SK-N-SH (cell line): ENCODE measurements around the gene HSPA1A. TPM values are rescaled to one million over a fixed set of nuclear protein-coding genes. Genes with fewer than 3 reads are reported as not detected.

Experiments used
- CTCF ChIA-PET: fragments of 300-600, 350-600 bp; formaldehyde crosslinking; extraction: SDS; loops from one replicate; lab custom pipeline; 2021; lab: Yijun Ruan, JAX
- POLR2A ChIA-PET: fragments of 350-600 bp; sonication (Branson Sonifier 250); formaldehyde crosslinking; extraction: SDS; loops from one replicate; lab custom pipeline; 2020; ENCODE audit warnings: antibody characterized with exemption, inconsistent platforms; lab: Yijun Ruan, JAX
- DNase-seq: peaks from one replicate; pipeline ENCODE4 v3.0.0; 2012
- H2AFZ ChIP-seq: fragments of 200-600 bp; sonication (generic); 2 replicates; pipeline ENCODE4 v1.8.1; 2016; ENCODE audit warnings: antibody characterized with exemption, mild to moderate bottlenecking, low read depth
- H3F3A ChIP-seq: fragments of 200-600 bp; sonication (generic); replicated peaks from 2 replicates; pipeline ENCODE3; 2016; ENCODE audit warnings: antibody characterized with exemption, mild to moderate bottlenecking; ENCODE audit not compliant: insufficient read depth
- H3K27ac ChIP-seq, 2 experiments: fragments of 200-500 bp in 1 of 2; fragments of 200-600 bp in 1 of 2; sonication (Bioruptor generic) in 1 of 2; sonication (generic), shearing (Covaris generic) in 1 of 2; 2 replicates each; pipeline versions ENCODE4 v1.5.1 to v1.6.1; 2014 to 2016; ENCODE audit warnings: low read depth in 2 of 2, inconsistent platforms in 1 of 2, low read length in 1 of 2, mild to moderate bottlenecking in 1 of 2, mixed read lengths in 1 of 2
- H3K27me3 ChIP-seq: fragments of 200-600 bp; sonication (generic), shearing (Covaris generic); 2 replicates; pipeline ENCODE4 v1.6.1; 2016; ENCODE audit warnings: mixed run types; ENCODE audit not compliant: insufficient read depth
- H3K36me3 ChIP-seq, 2 experiments: fragments of 200-500 bp in 1 of 2; fragments of 200-600 bp in 1 of 2; sonication (Bioruptor generic) in 1 of 2; sonication (generic) in 1 of 2; replicated peaks in 1 of 2; 2 replicates each; pipeline versions ENCODE3 to v1.5.1; 2014 to 2016; ENCODE audit warnings: low read length in 1 of 2, mild to moderate bottlenecking in 1 of 2; ENCODE audit not compliant: insufficient read depth in 2 of 2, control insufficient read depth in 1 of 2
- H3K4me1 ChIP-seq, 2 experiments: fragments of 200-500 bp in 1 of 2; fragments of 200-600 bp in 1 of 2; sonication (Bioruptor generic) in 1 of 2; sonication (generic), shearing (Covaris generic) in 1 of 2; 2 replicates each; pipeline versions ENCODE4 v1.5.1 to v1.6.1; 2014 to 2016; ENCODE audit warnings: low read depth in 1 of 2, low read length in 1 of 2, mixed run types in 1 of 2; ENCODE audit not compliant: insufficient read depth in 2 of 2, control insufficient read depth in 1 of 2
- H3K4me2 ChIP-seq: fragments of 200-600 bp; sonication (generic), shearing (Covaris generic); 2 replicates; pipeline ENCODE4 v1.6.1; 2017; ENCODE audit warnings: mixed run types
- H3K4me3 ChIP-seq, 2 experiments: fragments of 200-500 bp in 1 of 2; fragments of 200-600 bp in 1 of 2; sonication (Bioruptor generic) in 1 of 2; sonication (generic), shearing (Covaris generic) in 1 of 2; 2 replicates each; pipeline versions ENCODE4 v1.5.1 to v1.8.1; 2014 to 2016; ENCODE audit warnings: low read depth in 2 of 2, inconsistent platforms in 1 of 2, low read length in 1 of 2, mild to moderate bottlenecking in 1 of 2, mixed read lengths in 1 of 2, moderate library complexity in 1 of 2
- H3K79me2 ChIP-seq: fragments of 200-600 bp; sonication (generic); 2 replicates; pipeline ENCODE4 v1.8.1; 2017; ENCODE audit warnings: mild to moderate bottlenecking; ENCODE audit not compliant: insufficient read depth
- H3K9ac ChIP-seq: fragments of 200-600 bp; sonication (generic); 2 replicates; pipeline ENCODE4 v1.6.1; 2017; ENCODE audit warnings: mixed run types
- H3K9me2 ChIP-seq: fragments of 200-600 bp; sonication (generic); 2 replicates; pipeline ENCODE4 v1.6.1; 2017; ENCODE audit warnings: mixed run types
- H3K9me3 ChIP-seq: fragments of 200-600 bp; sonication (generic); 2 replicates; pipeline ENCODE4 v1.6.1; 2017; ENCODE audit warnings: mixed run types, mild to moderate bottlenecking, moderate library complexity
- H4K20me1 ChIP-seq: fragments of 200-600 bp; sonication (generic); 2 replicates; pipeline ENCODE4 v1.6.1; 2017; ENCODE audit warnings: mild to moderate bottlenecking, mixed run types; ENCODE audit not compliant: insufficient read depth
- CTCF ChIP-seq: fragments of 200-600 bp; sonication (generic); IDR thresholded peaks from 2 replicates; pipeline ENCODE4 v1.6.1; 2017; ENCODE audit warnings: antibody characterized with exemption, mild to moderate bottlenecking, moderate library complexity
- ELF1 ChIP-seq: IDR thresholded peaks from 2 replicates; pipeline ENCODE4 v1.4.0; 2012
- EP300 ChIP-seq, 2 experiments: IDR thresholded peaks; 2 replicates each; pipeline versions ENCODE4 v1.4.0 to v1.6.1; 2012; ENCODE audit warnings: borderline replicate concordance in 1 of 2, low read depth in 1 of 2, low read length in 1 of 2
- EZH2phosphoT487 ChIP-seq: fragments of 200-600 bp; sonication (generic); IDR thresholded peaks from 2 replicates; pipeline ENCODE4 v1.6.1; 2017; ENCODE audit warnings: low read depth, mixed run types, mild to moderate bottlenecking, antibody characterized with exemption, moderate library complexity, borderline replicate concordance
- FOSL2 ChIP-seq: IDR thresholded peaks from 2 replicates; pipeline ENCODE4 v1.4.0; 2012; ENCODE audit warnings: low read depth, mild to moderate bottlenecking, moderate library complexity, borderline replicate concordance
- FOXM1 ChIP-seq: IDR thresholded peaks from 2 replicates; pipeline ENCODE4 v1.4.0; 2012; ENCODE audit warnings: low read depth, mild to moderate bottlenecking
- GATA2 ChIP-seq: sonication (generic); formaldehyde crosslinking; IDR thresholded peaks from 2 replicates; pipeline ENCODE4 v1.5.0; 2020; ENCODE audit warnings: mild to moderate bottlenecking, missing genetic modification reagents
- MEF2A ChIP-seq: IDR thresholded peaks from 2 replicates; pipeline ENCODE4 v1.4.0; 2012; ENCODE audit warnings: low read depth, borderline replicate concordance
- MXI1 ChIP-seq: IDR thresholded peaks from 2 replicates; pipeline ENCODE4 v1.6.1; 2012; ENCODE audit warnings: mild to moderate bottlenecking, low read depth, low read length, improper control_type of control experiment
- NFIC ChIP-seq: IDR thresholded peaks from 2 replicates; pipeline ENCODE4 v1.4.0; 2012; ENCODE audit warnings: borderline replicate concordance
- POLR2AphosphoS5 ChIP-seq: IDR thresholded peaks from 2 replicates; pipeline ENCODE4 v1.6.1; 2012; ENCODE audit warnings: low read depth, low read length
- RCOR1 ChIP-seq: fragments of 150-350 bp; IDR thresholded peaks from 2 replicates; pipeline ENCODE4 v1.6.1; 2017; ENCODE audit warnings: antibody characterized with exemption, low read length
- RXRA ChIP-seq: IDR thresholded peaks from 2 replicates; pipeline ENCODE4 v1.4.0; 2012; ENCODE audit warnings: low read depth, mild to moderate bottlenecking, borderline replicate concordance
- SIN3A ChIP-seq: IDR thresholded peaks from 2 replicates; pipeline ENCODE4 v1.6.1; 2012; ENCODE audit warnings: low read depth, mild to moderate bottlenecking, low read length, moderate library complexity, borderline replicate concordance
- SMC3 ChIP-seq: IDR thresholded peaks from 2 replicates; pipeline ENCODE4 v1.6.1; 2012; ENCODE audit warnings: low read depth, low read length, improper control_type of control experiment
- TAF1 ChIP-seq: IDR thresholded peaks from 2 replicates; pipeline ENCODE4 v1.6.1; 2012; ENCODE audit warnings: low read depth, mild to moderate bottlenecking, low read length, moderate library complexity, borderline replicate concordance
- TCF12 ChIP-seq: IDR thresholded peaks from 2 replicates; pipeline ENCODE4 v1.4.0; 2012
- TEAD4 ChIP-seq: IDR thresholded peaks from 2 replicates; pipeline ENCODE4 v1.4.0; 2012; ENCODE audit warnings: mild to moderate bottlenecking, borderline replicate concordance; ENCODE audit not compliant: insufficient read depth
- YY1 ChIP-seq: IDR thresholded peaks from 2 replicates; pipeline ENCODE4 v1.4.0; 2012; ENCODE audit warnings: low read depth, mild to moderate bottlenecking
- WGBS: methylation state at CpG from one replicate; pipeline ENCODE4 v1.1.6; 2017; ENCODE audit warnings: low lambda C conversion rate; 5-methylcytosine and 5-hydroxymethylcytosine counted together
- polyA plus RNA-seq, 3 experiments: library from polyadenylated mRNA; depleted of rRNA; stranded (reverse); fragments of >200 nt; gene quantifications; 2 replicates each; pipeline ENCODE4 v1.2.3, GENCODE V29; 2012
- TF ChIP-seq, protein P1 (sequence below): IDR thresholded peaks from 2 replicates; pipeline ENCODE4; 2012
- TF ChIP-seq, protein P2 (sequence below): fragments of 150-350 bp; IDR thresholded peaks from 2 replicates; pipeline ENCODE4 v1.6.1; 2017; ENCODE audit warnings: antibody characterized with exemption, low read length, low read depth, borderline replicate concordance
- TF ChIP-seq, protein P3 (sequence below): IDR thresholded peaks from 2 replicates; pipeline ENCODE4 v1.4.0; 2012; ENCODE audit warnings: low read depth, borderline replicate concordance
- TF ChIP-seq, protein P4 (sequence below): IDR thresholded peaks from 2 replicates; pipeline ENCODE4 v1.4.0; 2012; ENCODE audit warnings: low read depth, borderline replicate concordance
- TF ChIP-seq, protein P5 (sequence below): fragments of 150-350 bp; IDR thresholded peaks from 2 replicates; pipeline ENCODE4 v1.6.1; 2016; ENCODE audit warnings: mild to moderate bottlenecking, low read depth, low read length

Gene HSPA1A
- polyA plus RNA-seq, 1 of the 3 experiments (the other 2 are of a cell fraction), result 119 TPM

GRCh38 chr6:31834367-31835250 is 19.3 kb downstream of the HSPA1A start:
- Histone ChIP-seq H3K4me1 (peaks cover 18 to 27% of the 10 kb centered on the region in 2 experiments; a peak in 2 of 4 replicates), H2AFZ (peak overlapping the region; percentile 86), H3K4me2 (peak overlapping the region; percentile 99), H3K9me3 (no peaks in the 10 kb centered on the region), H3K27me3 (no peaks in the 10 kb centered on the region), H4K20me1 (peaks cover 38% of the 10 kb centered on the region), H3F3A (peaks cover 48% of the 10 kb centered on the region), H3K36me3 (peaks cover 20 to 37% of the 10 kb centered on the region in 2 experiments), H3K4me3 (peak overlapping the region; percentile 66 to 96), H3K27ac (peak overlapping the region; percentile 90), H3K9me2 (no peaks in the 10 kb centered on the region), H3K79me2 (peaks cover 69% of the 10 kb centered on the region), H3K9ac (peak overlapping the region; percentile 88)
- peak; percentile 95 for DNase-seq
- WGBS, result 3% methylated on average over 49 of the region's 59 CpGs
- CTCF ChIA-PET, result interaction anchor here (0.6 to 1.9 kb wide), 5 partner anchors 22 to 155 kb away, joined by 3 to 8 read pairs (median 4); partner anchors contain the start of gene DDAH2
- POLR2A ChIA-PET, result interaction anchor here (0.9 to 3.2 kb wide), 11 partner anchors 19 to 1277 kb away, joined by 3 to 16 read pairs (median 4); partner anchors contain the start of genes C6orf47, DDAH2, DDX39B and HSPA1A
- 0 out of 2 replicates have a peak, but pooled peaks have one; percentile 31 for TF ChIP-seq MEF2A
- TF ChIP-seq, protein P1, sequence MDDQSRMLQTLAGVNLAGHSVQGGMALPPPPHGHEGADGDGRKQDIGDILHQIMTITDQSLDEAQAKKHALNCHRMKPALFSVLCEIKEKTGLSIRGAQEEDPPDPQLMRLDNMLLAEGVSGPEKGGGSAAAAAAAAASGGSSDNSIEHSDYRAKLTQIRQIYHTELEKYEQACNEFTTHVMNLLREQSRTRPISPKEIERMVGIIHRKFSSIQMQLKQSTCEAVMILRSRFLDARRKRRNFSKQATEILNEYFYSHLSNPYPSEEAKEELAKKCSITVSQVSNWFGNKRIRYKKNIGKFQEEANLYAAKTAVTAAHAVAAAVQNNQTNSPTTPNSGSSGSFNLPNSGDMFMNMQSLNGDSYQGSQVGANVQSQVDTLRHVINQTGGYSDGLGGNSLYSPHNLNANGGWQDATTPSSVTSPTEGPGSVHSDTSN, result peak; percentile 26; the same call in 1 of the 2 replicates
- 0 out of 2 replicates have a peak, but pooled peaks have one; percentile 6 for TF ChIP-seq RCOR1
- no peak for TF ChIP-seq SMC3
- no peak for TF ChIP-seq GATA2
- peak; percentile 94 for TF ChIP-seq YY1
- TF ChIP-seq, protein P2, sequence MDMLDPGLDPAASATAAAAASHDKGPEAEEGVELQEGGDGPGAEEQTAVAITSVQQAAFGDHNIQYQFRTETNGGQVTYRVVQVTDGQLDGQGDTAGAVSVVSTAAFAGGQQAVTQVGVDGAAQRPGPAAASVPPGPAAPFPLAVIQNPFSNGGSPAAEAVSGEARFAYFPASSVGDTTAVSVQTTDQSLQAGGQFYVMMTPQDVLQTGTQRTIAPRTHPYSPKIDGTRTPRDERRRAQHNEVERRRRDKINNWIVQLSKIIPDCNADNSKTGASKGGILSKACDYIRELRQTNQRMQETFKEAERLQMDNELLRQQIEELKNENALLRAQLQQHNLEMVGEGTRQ, result no peak
- TF ChIP-seq MXI1, result peak; percentile 63
- TF ChIP-seq FOSL2, result no peak
- TF ChIP-seq SIN3A, result peak; percentile 84; the same call in 1 of the 2 replicates
- TF ChIP-seq, protein P3, sequence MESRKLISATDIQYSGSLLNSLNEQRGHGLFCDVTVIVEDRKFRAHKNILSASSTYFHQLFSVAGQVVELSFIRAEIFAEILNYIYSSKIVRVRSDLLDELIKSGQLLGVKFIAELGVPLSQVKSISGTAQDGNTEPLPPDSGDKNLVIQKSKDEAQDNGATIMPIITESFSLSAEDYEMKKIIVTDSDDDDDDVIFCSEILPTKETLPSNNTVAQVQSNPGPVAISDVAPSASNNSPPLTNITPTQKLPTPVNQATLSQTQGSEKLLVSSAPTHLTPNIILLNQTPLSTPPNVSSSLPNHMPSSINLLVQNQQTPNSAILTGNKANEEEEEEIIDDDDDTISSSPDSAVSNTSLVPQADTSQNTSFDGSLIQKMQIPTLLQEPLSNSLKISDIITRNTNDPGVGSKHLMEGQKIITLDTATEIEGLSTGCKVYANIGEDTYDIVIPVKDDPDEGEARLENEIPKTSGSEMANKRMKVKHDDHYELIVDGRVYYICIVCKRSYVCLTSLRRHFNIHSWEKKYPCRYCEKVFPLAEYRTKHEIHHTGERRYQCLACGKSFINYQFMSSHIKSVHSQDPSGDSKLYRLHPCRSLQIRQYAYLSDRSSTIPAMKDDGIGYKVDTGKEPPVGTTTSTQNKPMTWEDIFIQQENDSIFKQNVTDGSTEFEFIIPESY, result no peak
- TF ChIP-seq TAF1, result peak; percentile 96
- no peak for TF ChIP-seq FOXM1
- TF ChIP-seq ELF1, result peak; percentile 38; the same call in 1 of the 2 replicates
- peak; percentile 23; the same call in 1 of the 2 replicates for TF ChIP-seq RXRA
- TF ChIP-seq, protein P4, sequence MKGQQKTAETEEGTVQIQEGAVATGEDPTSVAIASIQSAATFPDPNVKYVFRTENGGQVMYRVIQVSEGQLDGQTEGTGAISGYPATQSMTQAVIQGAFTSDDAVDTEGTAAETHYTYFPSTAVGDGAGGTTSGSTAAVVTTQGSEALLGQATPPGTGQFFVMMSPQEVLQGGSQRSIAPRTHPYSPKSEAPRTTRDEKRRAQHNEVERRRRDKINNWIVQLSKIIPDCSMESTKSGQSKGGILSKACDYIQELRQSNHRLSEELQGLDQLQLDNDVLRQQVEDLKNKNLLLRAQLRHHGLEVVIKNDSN, result no peak
- peak; percentile 100 for TF ChIP-seq POLR2AphosphoS5
- TF ChIP-seq TCF12, result no peak
- no peak for TF ChIP-seq NFIC
- TF ChIP-seq, protein P5, sequence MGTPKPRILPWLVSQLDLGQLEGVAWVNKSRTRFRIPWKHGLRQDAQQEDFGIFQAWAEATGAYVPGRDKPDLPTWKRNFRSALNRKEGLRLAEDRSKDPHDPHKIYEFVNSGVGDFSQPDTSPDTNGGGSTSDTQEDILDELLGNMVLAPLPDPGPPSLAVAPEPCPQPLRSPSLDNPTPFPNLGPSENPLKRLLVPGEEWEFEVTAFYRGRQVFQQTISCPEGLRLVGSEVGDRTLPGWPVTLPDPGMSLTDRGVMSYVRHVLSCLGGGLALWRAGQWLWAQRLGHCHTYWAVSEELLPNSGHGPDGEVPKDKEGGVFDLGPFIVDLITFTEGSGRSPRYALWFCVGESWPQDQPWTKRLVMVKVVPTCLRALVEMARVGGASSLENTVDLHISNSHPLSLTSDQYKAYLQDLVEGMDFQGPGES, result no peak
- TF ChIP-seq EP300 (IDR thresholded peaks at IDR 0.05; ENCODE audit: borderline replicate concordance in 1 of 2, low read depth in 1 of 2, low read length in 1 of 2), result no peak
- peak; percentile 36; the same call in 1 of the 2 replicates for TF ChIP-seq TEAD4
- no peak for TF ChIP-seq EZH2phosphoT487
- TF ChIP-seq CTCF, result no peak
